HG03095 (cell line): ENCODE results near the gene SYCP2L.
A peak's percentile ranks its signal among the peaks of the same experiment; 100 is the strongest.
"Not testable (repeated sequence)": the region's sequence is repeated elsewhere in the genome, so short reads cannot be mapped to it uniquely, and the experiment has no call there.

Experiments used
- ATAC-seq: cut with Tn5 transposase; IDR thresholded peaks from one replicate; pipeline ENCODE4 v1.9.1; 2021; ENCODE audit warnings: moderate library complexity; ENCODE audit not compliant: unreplicated experiment

SYCP2L gene

GRCh38 chr6:10951675-10952282, 64.9 kb downstream of the SYCP2L start:
- ATAC-seq, result no peak

GRCh38 chr6:10954590-10955010, 67.7 kb downstream of the SYCP2L start:
- ATAC-seq, result peak; percentile 84

- ATAC-seq, result no peak
Measured at GRCh38 chr6:10956776-10957175, 69.9 kb downstream of the SYCP2L start.

GRCh38 chr6:10957414-10957886, 70.6 kb downstream of the SYCP2L start:
- ATAC-seq, result no peak

GRCh38 chr6:10960171-10960570, 73.3 kb downstream of the SYCP2L start:
- no peak for ATAC-seq

GRCh38 chr6:10961837-10962236, 75.0 kb downstream of the SYCP2L start:
- no peak for ATAC-seq

GRCh38 chr6:10962673-10963072, 75.8 kb downstream of the SYCP2L start:
- no peak for ATAC-seq

- ATAC-seq, result no peak
Measured at GRCh38 chr6:10963113-10963512, 76.3 kb downstream of the SYCP2L start.

GRCh38 chr6:10964684-10965083, 77.8 kb downstream of the SYCP2L start:
- peak; percentile 78 for ATAC-seq

GRCh38 chr6:10968776-10969175, 81.9 kb downstream of the SYCP2L start:
- ATAC-seq, result no peak

GRCh38 chr6:10970731-10971130, 83.9 kb downstream of the SYCP2L start:
- no peak for ATAC-seq

GRCh38 chr6:10972196-10972595, 85.3 kb downstream of the SYCP2L start:
- ATAC-seq, result no peak

- ATAC-seq, result no peak
Measured at GRCh38 chr6:10976571-10976970, 89.7 kb downstream of the SYCP2L start.

- ATAC-seq, result no peak
Measured at GRCh38 chr6:10977231-10977968, 90.5 kb downstream of the SYCP2L start.

GRCh38 chr6:10979603-10980002, 92.8 kb downstream of the SYCP2L start:
- ATAC-seq, result no peak

- ATAC-seq, result no peak
Measured at GRCh38 chr6:10981409-10981808, 94.6 kb downstream of the SYCP2L start.

- ATAC-seq, result not testable (repeated sequence)
Measured at GRCh38 chr6:10984959-10985358, 98.1 kb downstream of the SYCP2L start.

GRCh38 chr6:10989587-10989986, 102.7 kb downstream of the SYCP2L start:
- no peak for ATAC-seq

- no peak for ATAC-seq
Measured at GRCh38 chr6:10991115-10991514, 104.3 kb downstream of the SYCP2L start.

GRCh38 chr6:10993896-10994295, 107.0 kb downstream of the SYCP2L start:
- no peak for ATAC-seq

- no peak for ATAC-seq
Measured at GRCh38 chr6:10995114-10995707, 108.4 kb downstream of the SYCP2L start.

GRCh38 chr6:10999994-11000393, 113.1 kb downstream of the SYCP2L start:
- no peak for ATAC-seq
